ENCODE data around the gene NHERF1. TPM values are rescaled to one million over a fixed set of nuclear protein-coding genes. Genes with fewer than 3 reads are reported as not detected.
A peak's percentile ranks its signal among the peaks of the same experiment; 100 is the strongest.

NHERF1 gene
- total RNA-seq, 1 donor from 2014 or later, result 297 TPM

DNA sequence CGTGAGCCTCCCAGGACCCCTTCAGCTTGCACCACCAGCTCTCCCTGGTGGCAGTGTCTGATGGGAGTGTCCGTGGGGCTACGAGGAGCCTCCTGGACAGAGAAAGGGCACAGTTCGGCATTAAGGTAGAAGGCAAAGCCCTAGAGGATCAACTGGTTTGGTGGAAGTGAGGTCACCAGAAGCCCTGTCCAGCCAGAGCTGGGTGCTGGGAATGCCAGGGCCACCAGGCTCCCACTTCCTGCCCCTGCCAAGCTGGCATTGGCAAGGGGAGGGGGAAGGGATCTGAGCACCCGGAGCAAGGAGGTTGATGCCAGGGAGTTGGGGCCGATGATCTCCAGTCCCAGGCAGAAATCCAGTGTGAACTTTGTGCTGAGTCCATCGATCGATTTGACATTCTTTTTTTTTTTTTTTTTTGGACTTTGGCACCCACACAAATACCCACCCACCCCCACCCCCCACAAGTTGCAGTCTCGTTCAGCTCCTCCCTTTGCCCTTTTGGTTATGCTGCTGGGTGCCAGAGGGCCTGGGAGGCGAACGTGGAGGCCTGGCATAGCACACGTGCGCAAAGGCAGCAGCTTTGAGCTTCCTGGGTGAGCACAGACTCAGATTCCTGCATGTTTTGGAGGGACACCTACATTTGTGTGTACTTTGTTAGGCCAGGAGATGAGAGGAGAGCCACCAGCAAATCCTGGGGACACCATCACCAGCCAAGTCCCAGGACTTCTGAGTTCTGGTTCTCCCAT is 2.1 kb downstream of the NHERF1 start:
- ATAC-seq, result peak; percentile 7

DNA sequence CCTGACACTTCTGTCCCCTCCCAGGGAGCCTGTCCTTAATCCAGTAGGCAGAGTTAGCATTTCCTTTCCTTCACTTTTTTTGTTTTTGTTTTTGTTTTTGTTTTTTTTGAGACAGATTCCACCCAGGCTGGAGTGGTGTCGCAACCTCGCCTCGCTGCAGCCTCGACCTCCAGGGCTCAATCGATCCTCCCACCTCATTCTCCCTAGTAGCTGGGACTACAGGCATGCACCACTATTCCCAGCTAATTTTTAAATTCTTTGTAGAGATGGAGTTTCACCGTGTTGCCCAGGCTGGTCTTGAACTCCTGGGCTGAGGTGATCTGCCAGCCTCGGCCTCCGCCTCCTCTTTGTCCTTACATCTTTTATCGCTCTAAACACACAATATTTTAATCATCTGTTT is 4.0 kb downstream of the NHERF1 start:
- no peak for ATAC-seq

DNA sequence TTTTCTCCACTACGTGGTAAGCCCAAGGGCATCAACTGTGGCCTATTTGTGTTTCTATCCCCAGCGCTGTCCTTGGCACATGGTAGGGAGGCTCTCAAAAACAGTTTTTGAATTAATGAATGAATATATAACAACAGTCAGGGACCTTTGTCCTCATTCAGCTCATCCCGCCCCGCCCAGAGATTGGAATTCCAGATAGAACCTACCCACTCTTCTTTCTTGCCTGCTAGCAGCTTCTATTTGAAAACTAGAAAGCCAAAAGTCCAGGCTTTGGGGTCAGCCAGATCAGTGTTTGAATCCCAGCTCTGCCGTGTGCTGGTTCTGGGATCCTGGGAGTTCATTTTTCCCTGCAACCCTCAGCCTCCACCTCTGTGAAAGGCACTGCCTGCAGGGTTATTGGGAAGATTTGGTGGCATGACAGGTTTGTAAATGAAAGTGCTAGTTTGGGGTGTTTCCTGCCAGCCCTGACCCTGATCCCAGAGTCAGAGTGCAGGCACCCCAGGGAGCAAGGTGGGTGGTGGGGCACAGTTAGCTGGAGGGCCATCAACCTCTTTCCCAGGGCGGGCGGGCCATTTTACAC is 4.5 kb downstream of the NHERF1 start:
- ATAC-seq, result no peak

DNA sequence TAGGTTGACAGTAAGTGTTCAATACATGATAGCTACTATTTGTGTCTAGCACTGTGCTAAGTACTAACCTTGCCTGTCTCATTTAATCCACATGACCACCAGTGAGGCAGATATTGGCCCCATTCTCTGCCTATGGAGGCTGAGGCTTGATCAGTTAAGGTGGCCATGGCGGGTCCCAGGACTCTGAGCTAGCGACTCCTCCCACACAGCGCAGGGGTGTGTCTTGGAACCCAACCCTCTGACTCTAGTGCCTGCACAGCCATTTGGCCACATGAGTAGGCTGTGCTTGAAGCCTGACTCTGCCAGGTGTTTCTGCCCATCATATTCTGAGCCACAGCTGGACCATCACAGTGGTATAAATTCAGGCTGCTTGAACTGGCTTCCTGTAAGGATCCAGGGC is 6.4 kb downstream of the NHERF1 start:
- ATAC-seq, result no peak

DNA sequence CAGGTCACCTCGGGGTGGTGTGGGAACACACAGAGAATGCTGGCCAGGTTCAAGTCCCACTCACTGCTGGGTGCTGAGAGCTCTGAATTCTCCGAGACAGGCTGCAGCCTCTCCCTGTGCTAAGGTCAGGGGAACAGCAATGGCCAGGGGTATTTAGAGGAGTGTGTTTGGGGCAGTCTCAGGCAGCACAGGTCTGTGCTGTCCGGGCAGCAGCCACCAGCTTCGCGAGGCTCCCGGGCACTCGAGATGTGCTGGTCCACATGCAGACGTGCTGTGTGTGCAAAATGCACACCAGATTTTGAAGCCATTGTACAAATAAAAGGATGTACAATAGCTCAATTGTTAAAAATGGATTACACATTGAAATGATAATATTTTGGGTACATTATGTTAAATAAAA is 7.1 kb downstream of the NHERF1 start:
- ATAC-seq, result no peak

DNA sequence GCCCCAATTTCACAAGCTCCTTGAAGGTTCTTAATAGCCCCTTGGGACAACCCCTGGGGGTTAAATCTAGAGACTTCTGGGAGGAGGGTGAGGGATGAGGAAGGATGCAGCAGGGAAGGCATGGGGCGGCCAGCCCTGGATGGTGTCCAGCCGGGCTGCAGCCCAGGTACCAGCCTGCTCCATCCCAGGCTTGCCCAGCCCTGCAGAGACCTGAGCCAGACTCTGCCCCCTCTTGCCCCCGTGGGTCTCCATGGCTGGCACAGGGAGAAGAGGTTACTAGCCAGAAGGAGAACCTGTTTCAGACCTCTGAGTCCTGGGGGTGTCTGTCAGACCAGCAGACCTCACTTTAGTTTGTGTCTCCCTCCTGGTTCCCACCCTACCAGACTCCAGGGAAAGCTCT is 8.5 kb downstream of the NHERF1 start:
- ATAC-seq, result no peak

DNA sequence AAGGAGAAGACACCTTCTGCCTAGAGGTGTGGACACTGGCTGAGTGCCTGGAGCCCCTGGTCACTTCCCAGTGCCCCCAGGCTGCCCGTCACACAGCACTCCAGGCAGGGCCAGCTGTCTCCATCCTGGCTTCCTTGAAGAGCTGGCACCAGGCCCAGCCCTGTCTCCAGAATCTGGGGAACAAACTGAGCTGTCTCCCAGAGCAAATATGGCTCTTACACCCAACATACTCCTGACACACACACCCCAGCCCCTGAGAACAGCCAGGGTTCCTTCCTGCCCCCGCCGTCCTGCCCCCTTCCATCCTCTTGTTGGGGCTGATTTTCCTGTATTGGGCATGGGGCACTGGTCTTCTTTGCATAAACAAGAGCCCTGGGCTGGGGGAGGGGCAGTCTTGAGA is 9.1 kb downstream of the NHERF1 start:
- ATAC-seq, result peak; percentile 6

DNA sequence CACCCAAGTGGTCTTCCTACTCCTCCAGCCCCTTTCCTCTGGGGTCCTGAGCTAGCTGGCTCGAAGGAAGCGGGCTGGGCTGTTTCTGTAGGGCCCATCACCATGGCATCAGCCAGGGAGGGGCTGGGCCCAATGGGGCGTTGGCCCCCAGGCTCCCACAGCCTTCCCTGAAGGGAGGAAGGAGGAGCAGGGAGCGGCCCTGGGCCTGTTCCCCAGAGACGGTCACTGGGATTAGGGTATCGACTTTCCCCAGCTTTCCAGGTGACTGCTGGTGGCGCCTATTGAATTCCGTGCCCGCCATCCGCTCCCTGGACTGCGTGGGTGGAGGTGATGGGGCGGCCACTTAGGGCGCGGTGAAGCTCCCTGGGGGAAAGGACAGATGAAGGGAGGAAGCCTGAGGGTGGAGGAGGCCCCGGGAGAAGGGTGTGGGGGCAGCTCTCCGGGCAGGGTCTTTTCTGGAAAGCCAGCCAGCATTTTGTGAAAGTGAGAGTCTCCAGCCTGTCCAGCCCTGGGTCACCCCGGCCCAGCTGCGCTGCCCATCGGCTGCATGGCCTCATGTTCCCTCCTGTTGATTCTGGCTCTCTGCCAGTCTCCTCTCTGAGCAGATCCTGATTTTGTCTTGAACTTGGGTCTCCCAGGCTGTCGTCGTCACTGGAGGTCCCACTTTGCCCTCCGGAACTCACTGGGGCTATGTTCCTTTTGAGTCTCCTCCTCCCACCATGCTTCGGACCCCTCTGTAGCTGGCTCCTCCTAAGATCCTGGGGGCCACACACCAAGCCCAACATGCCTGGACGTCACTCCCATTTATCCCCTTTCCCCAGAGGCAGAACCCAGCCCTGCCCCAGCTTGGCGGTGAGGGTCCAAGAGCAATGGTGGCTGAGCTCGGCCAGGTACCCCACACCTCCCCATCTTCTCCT is 9.8 kb downstream of the NHERF1 start:
- peak; percentile 64 for ATAC-seq

DNA sequence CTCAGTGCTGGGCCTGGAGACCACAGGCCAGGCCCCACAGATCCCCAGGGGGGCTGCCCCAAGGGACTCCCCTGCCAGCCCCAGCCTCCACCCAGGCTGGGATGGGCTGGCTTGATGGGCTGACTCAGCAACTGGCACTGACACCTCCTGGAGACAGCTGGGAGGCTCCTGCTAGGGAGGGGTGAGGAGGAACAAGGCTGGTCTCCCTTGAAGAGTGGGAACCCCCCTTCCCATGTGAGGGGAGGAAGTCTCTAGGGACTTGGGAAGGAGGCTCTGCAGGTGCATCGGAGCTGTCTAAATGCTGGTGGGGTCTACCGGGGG is 10.4 kb downstream of the NHERF1 start:
- ATAC-seq, result peak; percentile 69

DNA sequence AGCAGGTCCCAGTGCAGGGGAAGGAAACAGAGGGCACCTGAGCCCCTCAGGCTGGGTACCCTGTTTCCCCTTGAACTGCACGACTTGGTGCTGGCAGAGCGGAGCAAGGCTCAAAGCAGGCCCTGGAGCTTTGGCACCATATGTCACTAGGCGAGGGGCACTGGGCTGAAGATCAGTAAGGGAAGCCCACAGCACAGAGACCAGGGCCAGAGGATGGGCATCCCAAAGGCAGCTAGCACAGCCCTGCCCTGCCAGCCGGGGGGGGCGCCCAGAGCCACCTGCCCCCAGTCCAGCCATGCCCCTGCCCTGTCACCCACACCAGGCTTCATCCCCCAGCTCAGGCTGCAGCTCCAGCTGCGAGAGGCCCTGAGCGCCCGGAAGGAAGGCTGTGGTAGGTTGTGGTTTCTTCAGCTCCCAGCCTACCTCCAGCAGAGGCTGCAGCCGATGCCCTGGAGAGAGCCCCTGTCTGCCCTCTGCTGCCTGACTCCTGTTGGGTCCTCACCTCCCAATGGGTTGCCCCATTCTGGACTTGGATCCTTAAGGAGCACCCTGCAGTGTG is 10.9 kb downstream of the NHERF1 start:
- ATAC-seq, result peak; percentile 5

DNA sequence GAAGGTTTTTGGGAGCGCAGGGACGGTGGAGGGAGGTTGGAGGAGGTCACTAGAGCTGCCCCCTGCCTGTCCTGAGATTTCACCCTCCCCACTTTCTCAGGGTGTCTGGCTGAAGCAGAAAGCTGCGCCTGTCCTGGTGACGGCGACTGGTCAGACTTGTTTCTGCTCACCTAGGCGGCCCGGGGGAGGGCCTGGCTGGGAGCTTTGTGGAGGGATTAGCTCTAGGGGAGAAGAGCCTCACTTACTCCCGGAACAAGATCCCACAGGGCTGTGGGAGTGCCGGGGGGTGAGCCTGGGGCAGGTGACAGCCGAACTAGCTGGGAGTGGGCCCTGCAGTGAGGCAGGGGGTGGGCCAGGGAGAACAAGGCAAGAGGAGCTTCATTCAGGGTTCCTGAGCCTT is 11.5 kb downstream of the NHERF1 start:
- peak; percentile 71 for ATAC-seq

DNA sequence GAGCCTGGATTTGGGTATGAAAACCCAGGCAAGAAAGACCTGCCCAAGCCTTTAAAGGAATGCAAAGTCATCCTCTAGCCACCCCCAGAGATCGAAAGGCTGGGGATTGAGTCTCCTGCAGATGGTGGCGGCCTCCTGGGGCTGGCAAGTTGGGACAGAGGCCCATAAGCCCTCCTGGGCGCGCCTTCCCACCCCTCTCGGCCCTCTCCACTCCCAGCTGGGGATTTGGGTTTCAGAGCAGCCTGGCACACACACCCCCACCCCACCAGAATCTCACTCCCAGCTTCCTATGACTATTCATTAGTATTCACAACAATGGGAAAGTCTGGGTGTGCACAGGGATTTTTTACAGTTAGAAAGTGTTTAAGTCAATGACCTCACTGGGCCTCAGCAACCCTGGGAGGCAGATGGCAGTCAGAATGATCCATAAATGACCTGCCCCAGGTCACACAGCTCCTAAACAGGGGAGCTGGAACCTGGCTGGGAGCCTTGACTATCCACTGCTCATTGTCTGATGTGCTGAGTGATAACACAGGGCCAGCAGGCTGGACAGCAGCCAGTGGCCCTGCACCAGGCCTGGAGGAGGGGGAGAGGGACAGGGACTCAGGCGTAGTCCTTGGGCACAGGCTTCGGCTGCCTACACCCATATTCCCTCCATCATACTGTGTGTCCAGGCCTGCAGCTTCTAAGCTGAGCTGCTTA is 12.1 kb downstream of the NHERF1 start:
- peak; percentile 67 for ATAC-seq

DNA sequence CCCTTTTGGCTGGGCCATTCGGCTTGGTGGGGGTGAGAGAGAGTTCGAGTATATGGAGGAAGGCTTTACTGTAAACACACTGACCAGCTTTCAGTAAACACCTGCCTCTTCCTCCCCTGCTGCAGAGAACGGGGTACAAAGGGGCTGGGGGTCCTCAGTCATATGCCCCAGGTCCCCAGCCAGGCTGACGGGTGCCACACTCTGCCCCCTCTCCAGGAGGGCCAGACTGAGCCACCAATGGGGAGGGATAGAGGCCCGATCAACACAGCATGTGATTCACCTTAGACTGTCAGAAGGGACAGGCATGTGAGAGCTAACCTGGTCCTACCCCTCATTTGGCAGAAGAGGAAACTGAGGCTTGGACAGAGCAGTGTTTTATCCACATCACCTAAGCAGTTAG is 13.0 kb downstream of the NHERF1 start:
- ATAC-seq, result no peak

DNA sequence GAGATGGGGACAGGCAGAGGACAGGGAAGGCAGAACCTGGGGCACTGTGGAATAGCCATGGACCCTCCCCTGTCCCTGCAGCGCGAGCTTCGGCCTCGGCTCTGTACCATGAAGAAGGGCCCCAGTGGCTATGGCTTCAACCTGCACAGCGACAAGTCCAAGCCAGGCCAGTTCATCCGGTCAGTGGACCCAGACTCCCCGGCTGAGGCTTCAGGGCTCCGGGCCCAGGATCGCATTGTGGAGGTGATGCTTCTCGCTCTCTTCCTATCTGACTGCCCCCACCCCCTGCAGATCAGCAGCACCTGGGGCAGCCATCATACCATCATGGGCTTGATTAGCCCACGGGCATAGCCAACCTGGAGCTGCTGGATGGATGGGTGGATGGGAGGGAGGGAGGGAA is 13.5 kb downstream of the NHERF1 start:
- ATAC-seq, result no peak

DNA sequence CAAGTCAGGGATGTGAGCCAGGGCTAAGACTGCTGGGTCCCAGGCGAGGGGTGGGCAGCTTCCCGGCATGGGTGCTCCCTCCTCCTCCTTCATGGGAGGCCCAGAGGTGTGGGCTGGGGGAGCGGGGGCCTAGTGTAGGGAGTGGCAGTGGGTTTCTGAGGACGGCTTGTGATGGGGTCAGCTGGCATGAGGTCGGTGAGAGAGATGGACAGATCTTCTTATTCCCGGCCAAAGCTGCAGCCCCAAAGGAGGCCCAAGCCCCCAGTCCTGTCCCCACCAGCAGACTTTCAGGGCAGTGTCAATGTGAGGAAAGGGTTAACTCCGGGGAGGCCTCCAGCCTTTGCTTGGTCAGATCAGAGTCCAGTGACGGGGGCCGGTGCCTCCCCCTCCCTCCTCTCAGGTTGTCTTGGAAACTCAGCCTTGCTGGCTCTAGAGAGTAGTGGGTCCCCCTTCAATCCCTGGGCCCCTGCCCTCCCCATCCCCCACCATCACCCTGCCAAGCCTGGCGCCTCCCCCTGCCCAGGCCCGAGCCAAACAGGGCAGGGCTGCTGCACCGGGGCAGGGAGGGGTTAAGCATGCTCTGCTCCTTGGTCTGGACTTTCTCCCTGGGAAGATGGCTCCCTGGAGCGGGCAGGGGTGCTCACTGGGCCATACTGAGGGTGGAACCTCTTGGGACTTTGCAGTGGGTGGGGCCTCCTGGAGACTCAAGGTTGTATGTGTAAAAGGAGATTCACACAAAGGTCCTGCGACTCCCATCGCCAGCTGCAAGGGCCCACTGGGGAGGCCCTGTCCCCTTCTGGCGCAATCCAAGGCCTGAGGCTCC is 15.3 kb downstream of the NHERF1 start:
- ATAC-seq, result no peak

DNA sequence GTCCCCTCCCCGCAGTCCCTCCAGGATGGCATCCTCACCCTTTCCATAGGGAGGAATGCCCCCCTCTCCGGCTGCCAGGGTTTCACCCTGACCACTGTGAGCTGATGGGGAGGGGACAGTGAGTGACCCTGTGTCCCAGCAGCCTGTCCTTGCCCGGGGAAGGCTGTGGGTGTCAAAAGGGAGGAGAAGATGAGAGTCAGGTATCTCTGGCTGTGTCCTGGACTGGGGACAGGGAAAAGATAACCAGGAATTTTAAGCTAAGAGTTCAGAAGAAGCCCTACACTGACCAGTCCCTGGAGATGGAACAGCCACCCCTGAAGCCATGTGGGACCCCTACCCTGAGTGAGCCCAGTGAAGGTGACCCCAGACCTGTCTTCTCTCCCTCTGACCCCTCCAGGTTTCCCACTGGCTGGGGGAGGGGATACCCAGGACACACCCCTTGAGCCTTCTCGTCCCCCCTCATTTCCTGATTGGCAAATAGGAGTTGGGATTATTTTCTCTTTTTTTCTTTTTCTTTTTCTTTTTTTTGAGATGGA is 16.4 kb downstream of the NHERF1 start:
- no peak for ATAC-seq

DNA sequence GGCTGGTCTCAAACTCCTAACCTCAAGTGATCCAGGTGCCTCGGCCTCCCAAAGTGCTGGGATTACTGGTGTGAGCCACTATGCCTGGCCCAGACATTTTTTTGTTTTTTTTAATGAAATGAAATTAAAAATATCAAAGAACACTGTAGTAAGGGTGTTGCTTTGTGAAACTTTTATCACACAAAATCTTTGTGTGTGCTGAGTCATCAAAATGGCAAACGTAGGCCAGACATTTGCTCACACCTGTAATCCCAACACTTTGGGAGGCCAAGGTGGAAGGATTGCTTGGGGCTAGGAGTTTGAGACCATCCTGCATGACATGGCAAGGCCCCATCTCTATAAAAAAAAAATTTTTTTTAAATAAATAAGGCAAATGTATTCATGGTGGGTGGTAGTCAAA is 18.0 kb downstream of the NHERF1 start:
- ATAC-seq, result no peak

DNA sequence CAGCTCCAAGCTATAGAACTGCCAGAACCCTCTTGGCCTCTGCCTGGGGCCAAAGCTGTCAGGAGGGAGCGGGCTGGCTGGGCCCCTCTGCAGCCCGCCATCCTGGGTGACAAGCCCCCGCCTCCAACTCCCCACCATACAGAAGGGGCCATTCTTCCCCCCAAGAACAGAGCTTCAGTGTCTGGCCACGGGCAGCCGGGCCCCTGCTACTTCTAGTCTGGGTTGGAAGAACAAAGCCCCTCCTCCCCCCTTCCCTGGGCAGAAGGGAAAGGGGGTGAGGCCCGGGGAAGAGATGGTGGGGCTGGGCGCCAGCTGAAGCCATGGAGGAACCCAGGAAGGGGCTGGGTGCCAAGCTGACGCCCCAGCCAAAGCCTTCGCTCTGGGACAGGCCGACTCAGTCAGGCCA is 18.7 kb downstream of the NHERF1 start:
- no peak for ATAC-seq

DNA sequence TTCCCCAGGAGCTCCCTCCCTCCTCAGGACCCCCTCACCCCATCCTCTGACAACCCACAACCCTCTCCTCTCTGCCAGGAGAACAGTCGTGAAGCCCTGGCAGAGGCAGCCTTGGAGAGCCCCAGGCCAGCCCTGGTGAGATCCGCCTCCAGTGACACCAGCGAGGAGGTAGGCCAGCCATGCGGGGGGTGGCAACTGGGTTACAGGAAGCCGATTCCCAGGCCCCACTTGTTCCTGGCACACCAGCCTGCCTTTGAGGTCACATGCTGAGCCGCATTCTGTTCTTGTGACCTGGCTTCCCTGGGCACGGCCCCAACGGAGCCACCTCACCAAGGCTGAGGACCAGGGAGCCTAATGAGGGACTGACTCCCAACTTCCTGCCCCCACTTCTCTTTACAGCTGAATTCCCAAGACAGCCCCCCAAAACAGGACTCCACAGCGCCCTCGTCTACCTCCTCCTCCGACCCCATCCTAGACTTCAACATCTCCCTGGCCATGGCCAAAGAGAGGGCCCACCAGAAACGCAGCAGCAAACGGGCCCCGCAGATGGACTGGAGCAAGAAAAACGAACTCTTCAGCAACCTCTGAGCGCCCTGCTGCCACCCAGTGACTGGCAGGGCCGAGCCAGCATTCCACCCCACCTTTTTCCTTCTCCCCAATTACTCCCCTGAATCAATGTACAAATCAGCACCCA is 19.8 kb downstream of the NHERF1 start:
- ATAC-seq, result peak; percentile 34

DNA sequence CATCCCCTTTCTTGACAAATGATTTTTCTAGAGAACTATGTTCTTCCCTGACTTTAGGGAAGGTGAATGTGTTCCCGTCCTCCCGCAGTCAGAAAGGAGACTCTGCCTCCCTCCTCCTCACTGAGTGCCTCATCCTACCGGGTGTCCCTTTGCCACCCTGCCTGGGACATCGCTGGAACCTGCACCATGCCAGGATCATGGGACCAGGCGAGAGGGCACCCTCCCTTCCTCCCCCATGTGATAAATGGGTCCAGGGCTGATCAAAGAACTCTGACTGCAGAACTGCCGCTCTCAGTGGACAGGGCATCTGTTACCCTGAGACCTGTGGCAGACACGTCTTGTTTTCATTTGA is 20.3 kb downstream of the NHERF1 start:
- no peak for ATAC-seq

DNA sequence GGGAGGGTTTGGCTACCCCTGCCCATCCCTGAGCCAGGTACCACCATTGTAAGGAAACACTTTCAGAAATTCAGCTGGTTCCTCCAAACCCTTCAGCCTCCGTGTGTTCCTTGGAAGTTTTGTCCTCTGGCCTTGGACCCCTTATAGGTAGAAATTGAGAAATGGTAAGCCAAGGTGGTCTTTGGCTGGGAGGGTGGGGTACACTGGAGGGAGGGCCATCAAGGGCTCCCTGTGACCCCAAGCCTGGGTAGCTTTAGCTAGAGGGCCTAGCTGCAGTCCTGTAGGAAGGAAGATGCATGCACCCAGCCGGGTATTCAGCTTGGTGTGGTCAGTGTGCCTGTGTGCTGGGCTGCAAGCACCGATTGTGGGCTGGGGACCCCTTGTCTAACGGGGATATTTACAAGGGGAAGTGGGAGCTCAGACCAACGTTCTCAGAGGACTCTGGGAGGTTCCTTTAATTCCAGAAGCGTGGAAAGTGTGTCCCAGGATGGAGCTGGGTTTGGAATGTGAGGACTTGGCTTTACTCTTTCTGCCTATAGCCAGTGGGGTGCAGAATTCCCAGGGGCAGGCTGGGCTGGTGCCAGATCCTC is 20.9 kb downstream of the NHERF1 start:
- no peak for ATAC-seq

Data from esophagus mucosa (tissue), 1 donor.